ENCODE data around the gene ABO.

- no peak for TF ChIP-seq CTCF (IDR thresholded peaks at IDR 0.05)
- no peak for TF ChIP-seq EP300 (IDR thresholded peaks at IDR 0.05)
Observed at GRCh38 chr9:133290751-133291302, 15.8 kb upstream of the ABO start.
